Thyroid gland (tissue), 4 donors: ENCODE data around the gene TECPR2. TPM values are rescaled to one million over a fixed set of nuclear protein-coding genes. Genes with fewer than 3 reads are reported as not detected.
A peak's percentile ranks its signal among the peaks of the same experiment; 100 is the strongest.

Experiments used
- DNase-seq, 2 donors: peaks; one replicate each; pipeline ENCODE4 v3.0.0-alpha.2; 2019
- H3K27ac ChIP-seq, 3 donors: fragments of 200-600 bp; sonication (generic); 1 replicate in 2 of 3; 2 replicates in 1 of 3; pipeline ENCODE4 v1.5.1; 2016 to 2019; ENCODE audit warnings: mild to moderate bottlenecking in 1 of 3, moderate library complexity in 1 of 3
- H3K27me3 ChIP-seq: fragments of 200-600 bp; sonication (generic); one replicate; pipeline ENCODE4 v1.5.1; 2019
- H3K36me3 ChIP-seq, 2 donors: fragments of 200-600 bp; sonication (generic); one replicate each; pipeline ENCODE4 v1.5.1; 2016 to 2019
- H3K4me1 ChIP-seq, 2 donors: fragments of 200-600 bp; sonication (generic); one replicate each; pipeline ENCODE4 v1.5.1; 2017 to 2019
- H3K4me3 ChIP-seq, 3 donors: fragments of 200-600 bp; sonication (generic); replicated peaks in 1 of 3; 1 replicate in 2 of 3; 2 replicates in 1 of 3; pipeline ENCODE4 v1.5.1; 2016; ENCODE audit warnings: mild to moderate bottlenecking in 1 of 3
- H3K9me3 ChIP-seq: fragments of 200-600 bp; sonication (generic); one replicate; pipeline ENCODE4 v1.5.1; 2017
- POLR2A ChIP-seq, 2 donors: fragments of 450-650 bp; IDR thresholded peaks; one replicate each; pipeline ENCODE4 v1.6.1; 2017; ENCODE audit warnings: antibody characterized with exemption in 2 of 2, mild to moderate bottlenecking in 2 of 2, moderate library complexity in 1 of 2
- WGBS, 2 donors: methylation state at CpG; one replicate each; pipeline ENCODE4 v1.1.5; 2017; 5-methylcytosine and 5-hydroxymethylcytosine counted together
- intact Hi-C: fragments of 100-400 bp; cut with DNase I; formaldehyde crosslinking; loops from one replicate; pipeline ENCODE4 v1.15.1; 2023
- total RNA-seq, 4 donors: library from RNA; depleted of rRNA; stranded (reverse); fragments of >200 nt; gene quantifications; one replicate each; pipeline ENCODE4 v1.2.3, GENCODE V29; 2016
- TF ChIP-seq, protein P1 (sequence below), 6 experiments: fragments of 200-600 bp in 3 of 6; fragments of 450-650 bp in 3 of 6; sonication (generic) in 3 of 6; IDR thresholded peaks; one replicate each; pipeline ENCODE4 v1.5.1; 2016 to 2019; ENCODE audit warnings: antibody characterized with exemption in 6 of 6, mild to moderate bottlenecking in 2 of 6, inconsistent platforms in 1 of 6, moderate library complexity in 1 of 6

TECPR2 gene
- total RNA-seq, 4 donors from 2014 or later, result 11.8 to 23.8 (median 19.0) TPM

DNA sequence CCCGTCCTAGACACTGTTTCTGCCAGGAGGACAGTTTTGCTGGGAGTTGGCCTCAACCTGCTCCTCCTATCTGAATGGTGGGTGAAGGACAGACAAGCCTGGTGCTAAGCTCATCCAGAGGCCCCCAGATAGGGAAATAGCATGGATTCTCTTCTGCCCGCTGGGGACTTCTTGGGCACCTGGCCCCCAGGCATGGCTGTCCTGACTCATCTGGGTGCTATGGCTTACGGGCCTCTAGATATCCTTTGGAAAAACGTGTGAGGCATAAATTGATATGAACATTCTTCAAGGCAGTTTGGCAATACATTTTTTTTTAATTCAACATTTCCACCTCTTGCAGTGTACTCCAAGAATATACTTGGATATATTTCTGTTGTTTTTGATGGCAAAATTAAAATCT is 8.6 kb downstream of the TECPR2 start:
- DNase-seq, result no peak
- TF ChIP-seq, protein P1, sequence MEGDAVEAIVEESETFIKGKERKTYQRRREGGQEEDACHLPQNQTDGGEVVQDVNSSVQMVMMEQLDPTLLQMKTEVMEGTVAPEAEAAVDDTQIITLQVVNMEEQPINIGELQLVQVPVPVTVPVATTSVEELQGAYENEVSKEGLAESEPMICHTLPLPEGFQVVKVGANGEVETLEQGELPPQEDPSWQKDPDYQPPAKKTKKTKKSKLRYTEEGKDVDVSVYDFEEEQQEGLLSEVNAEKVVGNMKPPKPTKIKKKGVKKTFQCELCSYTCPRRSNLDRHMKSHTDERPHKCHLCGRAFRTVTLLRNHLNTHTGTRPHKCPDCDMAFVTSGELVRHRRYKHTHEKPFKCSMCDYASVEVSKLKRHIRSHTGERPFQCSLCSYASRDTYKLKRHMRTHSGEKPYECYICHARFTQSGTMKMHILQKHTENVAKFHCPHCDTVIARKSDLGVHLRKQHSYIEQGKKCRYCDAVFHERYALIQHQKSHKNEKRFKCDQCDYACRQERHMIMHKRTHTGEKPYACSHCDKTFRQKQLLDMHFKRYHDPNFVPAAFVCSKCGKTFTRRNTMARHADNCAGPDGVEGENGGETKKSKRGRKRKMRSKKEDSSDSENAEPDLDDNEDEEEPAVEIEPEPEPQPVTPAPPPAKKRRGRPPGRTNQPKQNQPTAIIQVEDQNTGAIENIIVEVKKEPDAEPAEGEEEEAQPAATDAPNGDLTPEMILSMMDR (IDR thresholded peaks at IDR 0.05), result no peak
- no peak for TF ChIP-seq POLR2A (IDR thresholded peaks at IDR 0.05)
- H3K4me3 ChIP-seq, result no peak overlapping the region
- intact Hi-C loops, result no loop called here
- H3K27ac ChIP-seq, result no peak overlapping the region
- H3K36me3 ChIP-seq, result no peaks in the 10 kb centered on the region
- H3K9me3 ChIP-seq, result no peaks in the 10 kb centered on the region
- peaks cover 0 to 9% of the 10 kb centered on the region in 2 donors for H3K4me1 ChIP-seq
- H3K27me3 ChIP-seq, result no peaks in the 10 kb centered on the region
- WGBS, 2 donors, result 90 to 93% methylated on average over 4 of the region's 4 CpGs

DNA sequence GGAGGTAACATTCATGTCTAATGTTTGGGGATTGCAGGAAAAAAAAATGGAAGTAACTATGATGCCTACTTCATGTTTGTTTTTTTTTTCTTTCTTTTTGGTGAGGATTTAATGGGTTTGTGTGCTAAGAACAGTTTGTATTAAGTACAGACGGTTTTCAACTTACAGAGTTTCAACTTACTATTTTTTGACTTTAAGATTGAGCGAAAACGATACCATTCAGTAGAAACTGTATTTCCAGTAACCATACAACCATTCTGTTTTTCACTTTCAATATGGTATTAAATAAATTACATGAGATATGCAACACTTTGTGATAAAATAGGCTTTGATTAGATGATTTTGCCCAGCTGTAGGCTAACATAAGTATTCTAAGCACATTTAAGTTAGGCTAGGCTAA is 10.4 kb downstream of the TECPR2 start:
- H3K36me3 ChIP-seq, result no peaks in the 10 kb centered on the region
- no peaks in the 10 kb centered on the region for H3K27me3 ChIP-seq
- no peak for DNase-seq
- intact Hi-C loops, result no loop called here
- no peaks in the 10 kb centered on the region for H3K9me3 ChIP-seq
- H3K27ac ChIP-seq, result no peak overlapping the region
- H3K4me3 ChIP-seq, result no peak overlapping the region
- H3K4me1 ChIP-seq, result peaks cover 0 to 5% of the 10 kb centered on the region in 2 donors
- 87 to 94% methylated on average over 3 of the region's 3 CpGs for WGBS, 2 donors
- no peak for TF ChIP-seq POLR2A (IDR thresholded peaks at IDR 0.05)
- TF ChIP-seq, protein P1 (IDR thresholded peaks at IDR 0.05), result no peak

DNA sequence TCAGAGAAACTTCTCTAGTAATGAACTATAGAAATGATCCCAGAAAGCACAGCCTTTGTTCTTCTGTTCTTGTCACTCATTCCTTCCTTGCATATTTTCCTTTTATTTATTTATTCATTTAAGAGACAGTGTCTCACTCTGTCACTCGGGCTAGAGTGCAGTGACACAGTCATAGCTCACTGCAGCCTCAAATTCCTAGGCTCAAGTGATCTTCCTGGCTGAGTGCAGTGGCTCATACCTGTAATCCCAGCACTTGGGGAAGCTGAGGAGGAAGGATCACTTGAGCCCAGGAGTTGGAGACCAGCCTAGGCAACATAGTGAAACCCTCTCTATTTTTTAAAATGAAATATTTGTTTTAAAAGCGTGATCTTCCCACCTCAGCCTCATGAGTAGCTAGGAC is 11.5 kb downstream of the TECPR2 start:
- H3K36me3 ChIP-seq, result peaks cover 0 to 4% of the 10 kb centered on the region in 2 donors
- intact Hi-C loops, result no loop called here

DNA sequence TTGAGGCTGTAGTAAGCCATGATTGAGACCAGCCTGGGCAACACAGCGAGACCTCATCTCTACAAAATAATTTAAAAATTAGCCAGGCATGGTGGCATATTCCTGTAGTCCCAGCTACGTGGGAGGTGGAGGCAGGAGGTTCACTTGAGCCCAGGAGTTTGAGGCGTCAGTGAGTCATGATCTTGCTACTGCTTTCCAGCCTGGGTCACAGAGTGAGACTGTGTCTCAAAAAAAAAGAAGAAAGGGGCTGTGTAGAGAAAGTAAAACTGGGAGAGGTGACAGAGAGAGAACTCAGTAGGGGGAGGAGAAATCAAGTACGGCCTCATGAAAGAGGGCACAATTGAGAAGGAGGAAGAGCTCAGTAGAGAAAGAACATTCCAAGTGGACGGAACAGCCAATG is 12.4 kb downstream of the TECPR2 start:
- H3K27ac ChIP-seq, result no peak overlapping the region
- no peak overlapping the region for H3K4me3 ChIP-seq
- 93 to 95% methylated on average over 5 of the region's 5 CpGs for WGBS, 2 donors
- TF ChIP-seq, protein P1 (IDR thresholded peaks at IDR 0.05), result no peak
- no peak for TF ChIP-seq POLR2A (IDR thresholded peaks at IDR 0.05)
- no peaks in the 10 kb centered on the region for H3K9me3 ChIP-seq
- peaks cover 0 to 5% of the 10 kb centered on the region in 2 donors for H3K4me1 ChIP-seq
- no peak for DNase-seq
- H3K27me3 ChIP-seq, result no peaks in the 10 kb centered on the region
- H3K36me3 ChIP-seq, result peaks cover 0 to 5% of the 10 kb centered on the region in 2 donors
- intact Hi-C loops, result no loop called here

More for the DNA sequence above, 11.5 kb downstream of the TECPR2 start:
- no peaks in the 10 kb centered on the region for H3K9me3 ChIP-seq
- peaks cover 0 to 5% of the 10 kb centered on the region in 2 donors for H3K4me1 ChIP-seq
- peak; percentile 26 to 39 for DNase-seq
- no peak overlapping the region for H3K27ac ChIP-seq
- 62 to 68% methylated on average over 2 of the region's 2 CpGs for WGBS, 2 donors
- H3K4me3 ChIP-seq, result no peak overlapping the region
- no peaks in the 10 kb centered on the region for H3K27me3 ChIP-seq
- TF ChIP-seq, protein P1 (IDR thresholded peaks at IDR 0.05), result no peak
- no peak for TF ChIP-seq POLR2A (IDR thresholded peaks at IDR 0.05)

DNA sequence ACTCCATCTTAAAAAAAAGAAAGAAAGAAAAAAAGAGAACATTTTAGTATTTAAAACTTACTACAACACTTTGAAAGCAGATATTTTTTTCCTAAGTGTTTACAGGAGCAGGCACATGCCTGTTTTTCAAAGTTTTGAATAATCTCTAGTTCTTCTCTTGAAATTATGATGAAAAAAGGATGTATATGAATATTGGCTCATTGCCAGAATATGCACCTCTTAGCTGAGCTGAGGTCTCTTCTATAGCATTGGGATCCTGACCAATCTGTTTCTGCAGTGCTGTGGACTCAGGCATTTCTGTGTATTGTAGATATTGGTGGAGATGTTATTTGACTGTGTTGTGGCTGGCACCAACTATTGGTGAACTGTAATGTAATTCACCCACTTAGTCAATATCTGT is 15.0 kb downstream of the TECPR2 start:
- H3K27me3 ChIP-seq, result no peaks in the 10 kb centered on the region
- intact Hi-C loops, result no loop called here
- peaks cover 0 to 5% of the 10 kb centered on the region in 2 donors for H3K4me1 ChIP-seq
- H3K9me3 ChIP-seq, result no peaks in the 10 kb centered on the region
- DNase-seq, result no peak
- no peak overlapping the region for H3K4me3 ChIP-seq
- TF ChIP-seq, protein P1 (IDR thresholded peaks at IDR 0.05), result no peak
- TF ChIP-seq POLR2A (IDR thresholded peaks at IDR 0.05), result no peak
- H3K36me3 ChIP-seq, result peaks cover 0 to 5% of the 10 kb centered on the region in 2 donors
- H3K27ac ChIP-seq, result no peak overlapping the region
